HG03354 (cell line): ENCODE measurements around the gene FOSL2.

Experiments used
- ATAC-seq: cut with Tn5 transposase; IDR thresholded peaks from one replicate; pipeline ENCODE4 v1.9.1; 2021; ENCODE audit warnings: mild to moderate bottlenecking; ENCODE audit not compliant: unreplicated experiment, poor library complexity, severe bottlenecking

Gene FOSL2

DNA sequence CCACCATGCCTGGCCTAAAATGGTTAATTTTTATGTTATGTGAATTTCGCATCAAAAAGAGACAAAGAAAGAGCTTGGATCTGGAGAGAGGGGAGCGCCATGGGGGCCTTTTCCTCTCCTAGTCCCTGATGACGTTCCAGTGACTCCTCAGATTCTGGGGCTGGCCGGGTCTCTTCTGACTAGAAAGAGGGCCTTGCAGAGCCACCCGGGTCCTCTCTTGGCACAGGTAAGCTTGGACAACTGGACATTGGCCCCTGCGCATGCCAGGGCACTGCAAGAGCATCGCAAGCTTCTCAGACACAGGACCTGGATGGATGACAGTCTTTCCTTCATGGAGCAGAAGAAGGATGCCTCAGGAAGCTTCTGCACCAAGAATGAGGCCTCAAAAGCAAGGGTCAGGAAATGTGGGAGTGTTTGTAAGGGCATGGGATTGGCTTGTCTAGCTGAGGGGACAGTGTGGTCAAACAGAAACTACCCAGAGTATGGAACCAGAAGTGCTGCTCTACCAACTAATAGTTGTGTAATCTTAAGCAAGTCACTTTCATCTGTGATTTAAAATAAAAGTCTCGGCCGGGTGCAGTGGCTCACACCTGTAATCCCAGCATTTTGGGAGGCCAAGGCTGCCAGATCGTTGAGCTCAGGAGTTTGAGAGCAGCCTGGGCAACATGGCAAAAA, 35.2 kb downstream of the FOSL2 start:
- no peak for ATAC-seq

DNA sequence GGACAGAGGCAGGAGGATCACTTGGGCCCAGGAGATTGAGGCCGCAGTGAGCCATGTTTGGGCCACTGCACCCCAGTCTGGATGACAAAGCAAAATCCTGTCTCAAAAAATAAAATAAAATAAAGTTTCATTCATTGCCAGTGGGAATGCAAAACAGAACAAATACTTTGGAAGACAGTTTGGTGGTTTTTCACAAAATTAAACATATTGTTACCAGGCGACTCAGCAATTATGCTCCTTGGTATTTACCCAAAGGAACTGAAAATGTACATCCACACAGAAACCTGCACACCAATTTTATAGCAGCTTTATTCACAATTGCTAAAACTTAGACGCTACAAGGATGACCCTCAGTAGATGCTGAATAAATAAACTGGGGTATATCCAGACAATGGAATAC, 35.8 kb downstream of the FOSL2 start:
- no peak for ATAC-seq

DNA sequence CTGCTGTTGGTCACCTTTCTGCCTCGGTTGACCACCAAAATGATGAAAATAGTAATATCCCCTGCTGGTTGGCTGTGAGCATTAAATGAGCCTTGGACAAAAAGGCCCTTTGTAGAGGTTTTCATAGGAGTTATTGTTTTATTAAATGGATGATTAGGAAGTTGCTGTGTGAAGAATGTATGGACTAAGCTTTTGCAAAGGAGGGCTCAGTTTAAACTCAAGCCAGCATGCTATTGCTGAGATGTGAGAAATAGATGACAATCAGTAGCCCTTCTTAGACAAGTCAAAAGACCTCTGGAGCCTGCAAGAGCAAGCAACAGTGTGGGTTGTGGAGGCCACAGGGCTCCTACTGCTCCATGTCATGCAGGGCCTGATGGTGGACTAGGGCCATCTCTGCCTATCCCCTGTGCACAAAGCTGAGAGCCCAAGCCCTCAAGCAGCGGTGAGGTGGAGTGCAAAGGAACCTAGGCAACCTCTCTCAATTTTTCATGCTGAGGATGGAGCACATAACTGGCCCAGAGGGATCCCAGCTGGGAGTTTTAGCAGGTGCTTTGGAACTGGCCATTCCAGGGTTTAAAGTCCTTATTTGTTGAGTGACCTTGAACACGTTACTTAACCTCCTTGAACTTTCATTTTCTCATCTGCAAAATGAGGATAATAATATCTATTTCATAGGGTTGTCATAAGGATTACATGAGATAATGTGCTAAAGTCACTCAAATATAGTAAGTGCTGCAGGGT, 37.1 kb downstream of the FOSL2 start:
- no peak for ATAC-seq

DNA sequence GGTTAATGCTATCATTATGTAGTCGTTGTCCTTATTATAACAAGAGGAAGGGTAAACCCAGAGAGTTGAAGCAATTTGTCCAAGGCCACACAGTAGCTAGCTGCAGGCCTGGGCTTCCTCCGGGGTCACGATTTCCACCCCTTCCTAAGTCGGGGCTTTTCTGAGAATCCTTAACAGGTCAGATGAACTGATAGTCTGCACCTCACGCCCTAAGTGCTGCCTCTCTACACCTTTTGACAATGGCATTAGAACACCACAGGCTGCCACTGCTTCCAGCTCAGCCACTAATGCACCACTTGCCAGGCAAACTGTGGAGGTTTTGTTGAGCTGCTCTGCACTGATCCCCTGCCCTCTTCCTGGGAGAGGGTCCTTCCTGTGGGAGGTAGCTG, 37.7 kb downstream of the FOSL2 start:
- no peak for ATAC-seq

DNA sequence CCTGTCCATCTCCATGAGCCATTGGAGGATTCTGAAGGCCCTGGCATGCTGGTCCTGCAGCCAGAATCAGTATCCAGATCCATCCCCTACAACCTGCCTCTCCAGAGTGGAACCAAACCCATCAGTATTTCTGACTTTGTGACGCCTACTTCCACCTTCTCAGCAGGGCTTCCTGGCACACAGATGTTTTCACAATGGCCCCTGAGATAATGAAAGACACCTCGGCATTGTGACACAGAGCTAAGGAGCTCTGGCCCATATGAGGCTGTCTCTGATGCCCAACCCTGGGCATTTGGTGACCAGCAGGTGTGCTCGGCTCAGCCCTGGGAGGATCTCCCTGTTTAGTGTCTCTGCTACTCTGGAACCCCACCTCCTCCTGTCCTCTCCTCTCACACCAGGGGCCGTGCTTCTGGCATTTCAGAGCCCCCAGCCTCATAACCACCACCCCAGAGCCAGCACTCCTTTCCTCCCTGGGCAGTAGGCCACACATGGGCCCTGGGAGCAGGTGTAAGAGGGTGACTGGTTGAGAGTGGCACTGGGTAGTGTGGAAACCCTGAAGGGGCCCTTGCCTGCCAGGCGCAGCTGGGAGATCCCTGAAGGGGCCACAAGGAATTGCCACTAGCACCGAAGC, 38.2 kb downstream of the FOSL2 start:
- no peak for ATAC-seq

DNA sequence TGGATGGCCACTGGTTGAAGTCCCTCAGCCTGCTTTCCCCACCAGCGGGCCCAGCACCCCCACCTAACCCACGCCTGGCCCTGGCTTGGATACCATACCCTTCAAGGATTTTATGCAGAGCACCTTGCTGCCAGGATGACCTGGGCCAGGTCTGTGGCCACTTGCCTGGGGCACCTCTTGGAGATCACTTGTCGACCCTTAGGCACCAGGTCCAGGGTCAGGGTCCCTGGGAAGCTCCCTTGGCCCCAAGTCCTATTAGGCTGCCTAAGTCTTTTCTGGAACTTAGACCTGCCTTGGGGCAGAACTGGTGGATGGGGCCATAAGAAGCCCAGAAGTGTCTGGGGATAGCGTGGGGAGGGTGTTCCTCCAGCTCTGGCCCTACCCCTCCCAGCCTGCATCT, 39.1 kb downstream of the FOSL2 start:
- no peak for ATAC-seq

DNA sequence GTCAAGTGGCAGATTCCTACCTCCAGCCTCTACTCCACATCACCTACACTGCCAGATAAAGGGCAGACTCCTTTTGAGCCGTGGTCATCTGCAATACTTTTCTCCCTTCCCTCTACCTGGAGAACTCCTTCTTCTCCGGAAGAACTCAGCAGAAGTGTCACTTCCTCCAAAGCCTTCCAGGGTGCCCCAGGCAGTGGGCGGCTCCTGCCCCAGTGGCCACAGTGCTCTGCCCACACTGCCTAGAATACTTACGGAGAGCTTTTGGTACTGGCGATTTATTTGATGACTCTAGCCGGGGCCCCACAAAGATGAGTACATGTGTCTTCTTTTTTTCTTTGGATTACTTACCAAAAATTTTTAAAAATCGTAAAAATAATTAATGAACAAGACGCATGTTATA, 39.7 kb downstream of the FOSL2 start:
- ATAC-seq, result no peak

DNA sequence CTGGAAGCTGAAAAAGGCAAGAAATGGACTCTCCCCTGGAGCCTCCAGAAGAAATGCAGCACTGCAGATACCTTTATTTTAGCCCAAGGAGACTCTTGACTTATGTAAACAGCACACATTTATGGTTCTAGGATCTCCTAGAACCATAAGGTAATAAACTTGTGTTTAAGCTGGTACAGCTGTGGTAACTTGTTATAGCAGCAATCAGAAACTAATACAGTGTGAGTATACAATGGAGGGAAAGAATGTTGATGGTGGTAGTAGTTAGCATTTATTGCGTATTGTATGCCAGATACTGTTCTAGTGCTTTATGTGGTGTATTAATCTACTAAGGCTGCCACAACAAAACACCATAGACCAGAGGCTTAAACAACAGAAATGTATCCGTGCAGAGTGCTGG, 40.6 kb downstream of the FOSL2 start:
- ATAC-seq, result no peak

DNA sequence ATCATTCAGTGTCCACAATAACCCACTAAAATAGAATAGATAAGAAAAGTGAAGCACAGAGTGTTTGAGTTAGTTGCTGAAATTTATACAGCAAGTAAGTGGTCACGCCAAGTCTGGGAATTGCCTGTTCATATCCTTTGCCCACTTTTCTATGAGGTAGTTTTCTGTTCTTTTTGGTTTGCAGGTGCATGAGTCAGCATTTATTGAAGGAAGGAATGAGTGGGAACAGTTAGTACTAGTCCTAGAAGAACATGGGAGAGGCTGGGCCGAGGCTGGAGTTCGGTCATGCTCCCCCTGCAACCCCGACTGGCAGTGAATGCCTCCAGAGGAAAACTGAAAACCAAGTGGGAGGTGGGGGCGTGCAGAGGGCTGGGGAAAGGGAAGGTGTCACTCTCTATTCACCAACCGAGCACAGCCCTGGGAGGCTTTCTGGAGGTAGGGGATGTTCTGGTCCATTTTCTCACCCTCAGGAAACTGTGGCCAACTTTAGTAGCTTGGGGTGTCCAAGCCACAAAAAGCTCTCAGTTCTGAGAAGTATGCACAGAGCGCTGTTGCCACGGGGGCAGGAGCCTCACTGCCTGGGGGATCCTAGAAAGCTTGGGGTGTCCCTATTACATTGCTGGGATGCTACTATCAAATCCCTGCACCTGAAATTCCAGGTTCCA, 41.4 kb downstream of the FOSL2 start:
- ATAC-seq, result no peak

DNA sequence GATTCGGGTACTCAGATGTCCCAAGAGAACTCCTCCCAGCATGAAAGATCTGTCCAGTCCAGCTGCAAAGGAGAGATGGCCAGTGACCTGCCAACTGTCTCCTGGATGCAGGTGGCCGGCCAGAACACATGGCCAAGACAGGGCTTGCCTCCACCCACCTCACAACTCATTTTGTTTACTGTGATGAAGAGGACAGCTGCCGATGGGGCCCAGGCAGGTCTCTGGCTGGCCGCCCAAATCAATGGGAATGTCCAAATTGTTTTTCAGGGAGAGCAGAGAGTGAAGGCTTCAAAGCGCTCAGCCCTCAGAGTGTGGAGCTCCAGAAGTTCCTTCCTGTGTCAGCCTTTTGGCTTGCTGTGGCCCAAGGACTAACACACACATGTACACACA, 41.9 kb downstream of the FOSL2 start:
- ATAC-seq, result no peak

DNA sequence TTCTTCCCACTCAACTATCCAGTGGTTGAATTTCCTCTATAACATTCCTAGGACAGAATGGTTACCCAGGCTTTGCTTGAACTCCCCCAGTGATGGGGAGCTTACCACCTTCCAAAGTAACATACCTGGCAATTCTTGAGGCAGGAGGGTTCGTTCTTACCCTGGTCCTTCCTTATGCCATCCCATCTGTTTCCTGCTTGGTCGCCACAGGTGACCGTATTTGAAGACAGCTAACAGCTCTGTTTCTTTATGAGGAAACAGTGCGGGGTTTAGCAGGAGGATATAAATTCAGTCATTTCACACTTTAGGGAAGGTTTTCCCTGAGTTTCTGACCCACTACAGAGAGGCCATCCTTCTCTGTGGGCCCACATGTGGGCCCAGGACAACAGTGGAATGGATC, 42.6 kb downstream of the FOSL2 start:
- ATAC-seq, result no peak

DNA sequence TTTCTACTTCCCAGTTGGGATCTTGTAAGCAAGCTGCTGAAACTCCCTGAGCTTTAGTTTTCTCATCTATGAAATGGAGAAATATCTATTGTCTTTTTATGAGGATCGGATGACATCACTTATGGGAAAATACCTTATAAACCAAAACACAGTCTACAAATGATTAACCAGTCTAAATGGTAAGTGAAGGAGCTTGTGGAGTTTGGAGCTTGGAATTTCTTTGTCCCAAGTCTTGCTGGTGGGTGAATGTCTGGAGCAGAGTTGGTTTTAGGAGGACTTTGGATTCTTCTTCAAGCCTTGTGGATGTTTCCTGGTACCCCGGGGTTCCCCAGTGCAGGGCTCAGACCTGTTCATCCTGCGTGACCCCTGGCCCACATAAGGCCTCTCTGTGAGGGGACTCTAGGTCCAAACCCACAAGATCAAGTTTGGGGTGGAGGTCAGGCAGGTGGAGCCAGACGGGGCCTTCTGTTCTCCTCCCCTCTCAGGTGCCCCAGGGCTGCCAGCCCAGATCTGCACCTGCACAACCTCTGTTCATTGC, 43.2 kb downstream of the FOSL2 start:
- ATAC-seq, result no peak

DNA sequence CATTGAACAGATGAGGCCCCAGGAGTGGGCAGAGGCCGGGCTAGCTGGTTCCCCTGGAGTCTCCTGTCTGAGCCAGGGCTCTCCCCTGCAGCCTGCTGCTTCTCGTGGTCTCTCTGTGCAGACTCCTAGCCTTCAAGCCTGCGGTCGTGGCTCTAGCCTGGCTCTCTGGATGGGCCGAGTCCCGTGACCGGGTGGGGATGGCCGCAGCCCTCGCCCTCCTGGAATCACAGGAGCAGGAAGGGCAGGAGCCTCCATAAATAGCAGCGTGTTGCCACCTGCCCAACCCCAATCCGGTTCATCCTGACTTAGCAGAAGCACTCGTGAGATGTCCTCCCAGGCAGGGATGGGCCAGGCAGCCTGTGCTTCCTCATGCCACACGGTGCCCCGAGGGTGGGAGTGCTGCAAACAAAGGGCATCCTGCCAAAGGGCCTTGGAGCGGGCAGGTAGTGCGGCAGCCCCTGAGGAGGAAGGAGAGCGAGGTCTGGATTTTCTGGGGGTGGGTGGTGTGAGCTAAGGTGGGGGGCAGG, 43.9 kb downstream of the FOSL2 start:
- no peak for ATAC-seq

DNA sequence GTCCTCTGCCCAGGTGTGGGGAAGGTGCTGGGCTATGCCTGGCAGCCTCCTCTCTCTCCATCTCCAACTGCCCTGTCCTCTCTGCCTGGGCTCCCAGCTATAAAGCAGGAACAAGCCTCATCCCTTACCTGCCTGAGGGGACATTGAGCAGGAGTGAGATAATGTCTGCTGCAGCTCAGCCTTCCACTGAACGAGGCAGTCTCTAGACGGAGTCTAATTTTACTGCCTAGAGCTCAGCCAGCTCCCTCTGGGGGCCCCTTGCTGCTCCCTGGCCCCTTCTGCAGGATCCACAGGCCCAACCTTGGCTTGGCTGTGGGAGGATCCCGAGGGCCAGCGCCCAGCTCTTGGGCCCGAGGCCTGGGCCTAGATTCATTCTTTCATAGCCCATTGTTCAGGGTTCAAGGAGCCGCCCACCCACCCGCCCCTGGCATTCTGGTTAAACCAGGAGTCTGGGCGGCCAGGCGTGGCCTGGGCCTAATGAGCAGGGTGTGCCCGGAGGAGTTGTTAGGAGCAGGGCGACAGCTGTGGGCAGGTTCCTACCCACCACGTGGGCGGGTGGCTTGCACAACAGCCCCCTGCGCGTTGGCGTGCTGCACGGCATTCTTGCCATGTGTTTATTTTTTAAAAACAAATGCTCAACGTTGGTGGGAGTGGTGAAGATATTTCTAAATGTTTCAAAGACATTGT, 44.6 kb downstream of the FOSL2 start:
- ATAC-seq, result no peak

DNA sequence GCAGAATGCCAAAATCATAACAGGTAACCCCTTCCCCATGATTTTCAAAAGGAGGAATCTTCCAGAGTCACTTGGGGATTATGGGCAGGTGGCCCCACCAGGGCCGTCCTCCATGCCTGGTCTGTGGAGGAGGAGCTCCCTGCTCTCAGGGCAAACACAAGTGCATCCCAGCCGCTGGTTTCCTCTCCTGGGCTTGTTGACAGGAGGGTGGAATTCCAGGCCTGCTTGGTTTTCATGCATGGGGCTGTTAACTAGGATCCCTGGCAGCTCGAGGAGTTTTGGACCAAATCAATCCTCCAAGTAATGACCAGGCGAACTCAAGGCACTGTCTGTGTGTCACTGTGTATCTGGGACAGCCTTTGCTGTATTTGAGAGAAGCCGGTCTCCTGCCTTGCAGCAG, 45.3 kb downstream of the FOSL2 start:
- no peak for ATAC-seq

DNA sequence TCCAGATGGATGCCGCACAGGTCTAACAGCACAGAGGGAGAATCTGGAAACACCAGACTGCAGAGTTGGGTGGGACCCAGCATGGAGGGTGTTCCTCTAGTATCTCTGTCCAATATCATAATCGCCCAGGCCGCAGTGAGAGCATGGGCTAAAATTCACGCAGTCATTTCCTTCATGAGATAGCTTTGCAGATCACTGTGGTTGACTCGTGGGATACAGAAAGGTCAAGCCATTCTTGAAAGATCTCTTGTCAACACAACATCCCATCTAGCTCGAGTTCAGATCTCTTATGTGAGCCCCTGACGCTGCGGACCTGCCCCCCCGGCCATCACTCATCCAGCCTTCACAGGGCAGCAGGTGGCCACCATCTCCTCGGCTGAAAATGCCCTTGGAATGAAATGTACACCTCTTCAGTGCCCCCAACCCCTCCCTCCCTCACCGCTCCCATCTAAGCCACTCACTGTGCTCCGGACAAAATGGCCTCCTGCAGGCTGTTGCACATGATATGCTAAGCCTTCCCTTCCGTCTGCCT, 45.9 kb downstream of the FOSL2 start:
- ATAC-seq, result no peak

DNA sequence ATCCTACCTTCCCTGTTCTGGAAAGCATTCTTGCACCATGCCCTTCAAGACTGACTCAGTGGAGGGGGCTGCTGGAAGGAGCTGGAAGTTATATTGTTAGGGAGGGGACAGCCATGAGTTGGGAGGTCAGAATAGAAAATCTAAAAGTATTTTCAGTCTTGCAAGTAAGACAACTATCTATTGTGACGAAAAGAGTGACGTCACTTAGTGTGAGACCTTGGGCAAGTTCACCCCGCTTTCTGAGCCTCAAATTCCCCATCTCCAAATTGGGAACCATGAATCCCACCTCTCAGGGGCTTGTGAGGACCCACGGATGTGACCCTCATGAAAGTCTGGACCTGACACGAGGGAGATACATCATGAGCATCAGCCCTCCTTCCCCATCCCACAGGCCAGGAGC, 46.5 kb downstream of the FOSL2 start:
- no peak for ATAC-seq

DNA sequence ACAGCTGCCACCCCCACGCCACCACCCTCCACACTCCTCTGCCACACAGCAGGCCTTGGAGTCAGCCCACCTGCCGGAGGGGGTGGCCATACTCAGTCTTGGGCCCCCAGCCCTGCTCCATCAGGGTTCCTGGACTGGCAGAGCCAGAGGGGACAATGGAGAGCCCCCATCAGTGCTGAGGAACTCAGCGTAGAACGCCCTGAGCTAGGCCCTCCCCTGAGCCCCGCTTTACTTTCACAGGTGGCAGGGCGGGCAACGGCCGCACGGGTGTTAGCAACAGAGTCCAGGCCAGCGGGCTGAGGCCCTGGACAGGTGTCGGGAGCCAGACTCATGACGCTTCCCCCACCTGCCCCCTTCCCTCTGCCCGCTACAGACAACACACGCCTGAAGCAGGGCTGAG, 47.1 kb downstream of the FOSL2 start:
- ATAC-seq, result no peak

DNA sequence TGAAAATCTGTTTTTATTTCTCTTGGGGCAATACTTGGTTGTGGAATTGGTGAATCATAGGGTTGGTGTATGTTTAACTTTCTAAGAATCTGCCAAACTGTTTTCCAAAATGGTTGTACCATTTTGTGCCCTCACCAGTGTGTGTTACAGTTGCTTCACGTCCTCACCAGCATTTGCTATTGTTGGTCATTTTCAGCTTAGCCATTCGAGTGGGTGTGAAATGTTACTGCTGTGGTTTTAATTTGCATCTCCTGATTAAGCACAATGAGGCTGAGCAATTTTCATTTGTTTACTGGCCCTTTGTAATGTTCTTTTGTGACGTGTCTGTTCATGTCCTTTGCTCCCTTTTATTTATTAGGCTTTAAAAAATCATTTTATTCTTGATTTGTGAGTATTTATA, 49.7 kb downstream of the FOSL2 start:
- ATAC-seq, result no peak
